HUES6 (cell line): Measurements from ENCODE around the gene CNTN2.

Source experiments
- H3K27ac ChIP-seq: 2 replicates; pipeline ENCODE4 v1.7.0; 2013; ENCODE audit warnings: low read depth, mild to moderate bottlenecking, low read length, inconsistent platforms
- H3K27me3 ChIP-seq: 2 replicates; pipeline ENCODE4 v1.6.1; 2013; ENCODE audit warnings: low read length; ENCODE audit not compliant: control insufficient read depth, insufficient read depth
- H3K36me3 ChIP-seq: 2 replicates; pipeline ENCODE4 v1.6.1; 2013; ENCODE audit warnings: low read length; ENCODE audit not compliant: control insufficient read depth, insufficient read depth
- H3K4me1 ChIP-seq: 2 replicates; pipeline ENCODE4 v1.6.1; 2013; ENCODE audit warnings: low read length; ENCODE audit not compliant: control insufficient read depth, insufficient read depth
- H3K4me3 ChIP-seq: 2 replicates; pipeline ENCODE4 v1.5.1; 2013; ENCODE audit warnings: low read depth, low read length
- H3K9ac ChIP-seq: one replicate; pipeline ENCODE4 v1.6.1; 2013; ENCODE audit warnings: mild to moderate bottlenecking, low read length
- H3K9me3 ChIP-seq: 2 replicates; pipeline ENCODE4 v1.6.1; 2013; ENCODE audit warnings: low read depth, low read length; ENCODE audit not compliant: control insufficient read depth, insufficient read depth

Gene CNTN2

DNA sequence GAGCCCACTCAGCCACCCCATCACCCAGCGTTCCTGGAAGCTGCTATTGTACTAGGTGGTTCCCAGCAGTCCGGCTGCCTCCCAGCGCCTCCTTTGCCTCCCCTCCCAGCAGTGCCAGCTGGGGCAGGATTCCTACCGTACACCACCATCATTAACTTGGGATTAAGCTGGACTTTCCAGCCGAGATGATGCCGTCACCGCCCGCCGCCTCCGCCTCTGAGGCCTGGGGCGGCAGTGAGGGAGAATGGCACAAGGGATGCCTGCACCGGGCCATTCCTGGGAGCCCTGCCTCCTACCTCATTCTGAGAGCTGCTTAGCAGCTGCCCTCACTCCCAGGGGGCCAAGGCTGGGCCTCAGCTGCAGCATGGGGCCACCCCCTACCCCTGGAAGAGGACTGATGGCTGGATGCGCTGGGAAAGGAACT lies 13.2 kb downstream of the CNTN2 start:
- H3K27me3 ChIP-seq, result peaks cover 18% of the 10 kb centered on the region; the same call in 1 of the 2 replicates

DNA sequence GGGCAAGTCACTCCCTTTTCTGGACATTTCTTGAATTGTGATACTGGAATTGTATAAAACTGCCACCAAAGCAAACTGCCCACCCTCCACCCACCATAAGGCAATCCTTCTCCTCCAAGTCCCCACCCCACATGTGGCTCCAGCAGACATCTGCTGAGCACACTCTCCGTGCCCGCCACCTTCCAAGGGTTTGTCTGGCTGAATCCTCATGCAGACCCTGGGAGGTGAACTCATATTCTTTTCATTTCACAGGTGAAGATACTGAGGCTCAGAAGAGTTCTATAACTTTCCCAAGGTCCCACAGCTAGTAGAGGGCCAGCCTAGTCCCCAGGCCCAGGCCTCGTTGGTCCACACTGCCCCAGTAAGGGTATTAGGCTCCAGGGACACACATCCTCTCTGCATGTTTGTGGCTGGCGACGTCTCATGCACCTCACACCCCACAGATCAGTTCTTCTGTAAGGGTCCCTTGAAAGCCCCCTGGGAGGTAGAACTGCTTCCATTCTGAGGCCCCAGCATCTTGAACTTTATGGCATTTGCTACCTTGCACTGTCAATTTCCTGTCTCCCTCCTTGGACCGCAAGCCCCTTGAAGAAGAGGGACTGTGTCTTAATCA lies 14.1 kb downstream of the CNTN2 start:
- H3K27me3 ChIP-seq, result peaks cover 16% of the 10 kb centered on the region; the same call in 1 of the 2 replicates
- peaks cover 4% of the 10 kb centered on the region; the same call in 1 of the 2 replicates for H3K4me1 ChIP-seq
- no peak overlapping the region for H3K9ac ChIP-seq
- H3K27ac ChIP-seq, result no peak overlapping the region
- no peaks in the 10 kb centered on the region for H3K9me3 ChIP-seq
- H3K4me3 ChIP-seq, result no peak overlapping the region
- no peaks in the 10 kb centered on the region for H3K36me3 ChIP-seq

More for the DNA sequence above, 13.2 kb downstream of the CNTN2 start:
- Histone ChIP-seq H3K9ac (no peak overlapping the region), H3K9me3 (no peaks in the 10 kb centered on the region), H3K27ac (no peak overlapping the region), H3K36me3 (no peaks in the 10 kb centered on the region), H3K4me3 (no peak overlapping the region), H3K4me1 (no peaks in the 10 kb centered on the region)

DNA sequence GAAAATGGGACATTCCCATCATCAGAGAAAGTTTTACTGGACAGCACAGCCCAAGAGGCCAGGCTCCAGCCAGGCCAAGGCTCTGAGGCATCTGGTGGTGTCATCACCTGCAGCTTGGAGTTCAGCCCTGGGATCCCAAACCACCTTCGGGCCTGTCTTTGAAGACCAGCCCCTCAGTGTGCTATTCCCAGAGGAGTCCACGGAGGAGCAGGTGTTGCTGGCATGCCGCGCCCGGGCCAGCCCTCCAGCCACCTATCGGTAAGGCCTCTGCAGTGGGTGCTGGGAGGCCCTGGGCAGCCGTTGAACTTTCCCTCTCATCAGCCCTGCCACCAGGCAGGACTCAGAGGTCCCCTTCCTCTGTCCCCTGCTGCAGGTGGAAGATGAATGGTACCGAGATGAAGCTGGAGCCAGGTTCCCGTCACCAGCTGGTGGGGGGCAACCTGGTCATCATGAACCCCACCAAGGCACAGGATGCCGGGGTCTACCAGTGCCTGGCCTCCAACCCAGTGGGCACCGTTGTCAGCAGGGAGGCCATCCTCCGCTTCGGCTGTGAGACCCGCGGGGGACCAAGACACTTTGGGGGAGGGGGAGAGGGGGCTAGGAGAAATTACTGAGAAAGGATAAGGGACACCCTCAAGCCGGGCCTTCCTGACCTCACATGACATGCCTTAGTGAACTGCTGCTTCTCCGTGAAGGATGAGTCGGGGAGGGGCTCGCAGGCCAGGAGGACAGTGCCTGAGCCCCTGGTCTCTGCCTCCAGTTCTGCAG lies 15.0 kb downstream of the CNTN2 start:
- Histone ChIP-seq H3K4me3 (no peak overlapping the region), H3K36me3 (no peaks in the 10 kb centered on the region), H3K27me3 (peaks cover 16% of the 10 kb centered on the region; the same call in 1 of the 2 replicates), H3K27ac (no peak overlapping the region), H3K9me3 (no peaks in the 10 kb centered on the region), H3K4me1 (peaks cover 4% of the 10 kb centered on the region; the same call in 1 of the 2 replicates), H3K9ac (no peak overlapping the region)

- Histone ChIP-seq H3K4me3 (no peak overlapping the region), H3K9me3 (no peaks in the 10 kb centered on the region), H3K27me3 (peaks cover 16% of the 10 kb centered on the region; the same call in 1 of the 2 replicates)
Measured at GRCh38 chr1:205058853-205059252, 15.8 kb downstream of the CNTN2 start.

GRCh38 chr1:205059660-205060059 lies 16.6 kb downstream of the CNTN2 start:
- Histone ChIP-seq H3K27me3 (peaks cover 14% of the 10 kb centered on the region; the same call in 1 of the 2 replicates), H3K4me1 (peaks cover 4% of the 10 kb centered on the region; the same call in 1 of the 2 replicates), H3K36me3 (no peaks in the 10 kb centered on the region), H3K4me3 (no peak overlapping the region), H3K27ac (no peak overlapping the region), H3K9ac (no peak overlapping the region), H3K9me3 (no peaks in the 10 kb centered on the region)

More at GRCh38 chr1:205058853-205059252, 15.8 kb downstream of the CNTN2 start:
- H3K4me1 ChIP-seq, result peaks cover 4% of the 10 kb centered on the region; the same call in 1 of the 2 replicates
- no peaks in the 10 kb centered on the region for H3K36me3 ChIP-seq
- H3K9ac ChIP-seq, result no peak overlapping the region
- no peak overlapping the region for H3K27ac ChIP-seq

GRCh38 chr1:205060746-205061145 lies 17.7 kb downstream of the CNTN2 start:
- Histone ChIP-seq H3K9ac (no peak overlapping the region), H3K27ac (no peak overlapping the region), H3K27me3 (peaks cover 8% of the 10 kb centered on the region; the same call in 1 of the 2 replicates), H3K36me3 (no peaks in the 10 kb centered on the region), H3K9me3 (no peaks in the 10 kb centered on the region), H3K4me3 (no peak overlapping the region), H3K4me1 (peaks cover 4% of the 10 kb centered on the region; the same call in 1 of the 2 replicates)

DNA sequence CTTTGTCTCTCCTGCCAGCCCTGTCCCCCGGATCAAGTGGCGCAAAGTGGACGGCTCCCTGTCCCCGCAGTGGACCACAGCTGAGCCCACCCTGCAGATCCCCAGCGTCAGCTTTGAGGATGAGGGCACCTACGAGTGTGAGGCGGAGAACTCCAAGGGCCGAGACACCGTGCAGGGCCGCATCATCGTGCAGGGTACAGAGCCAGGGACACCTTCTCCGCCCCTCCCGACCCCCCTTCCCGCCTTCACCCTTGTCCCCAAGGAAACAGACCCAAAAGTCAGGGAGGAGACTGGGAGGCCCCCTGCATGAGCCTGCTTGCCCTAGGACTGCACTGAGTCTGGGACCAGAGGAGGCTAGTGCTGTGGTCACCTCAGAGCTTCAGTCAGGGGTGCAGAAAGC lies 18.2 kb downstream of the CNTN2 start:
- no peak overlapping the region for H3K27ac ChIP-seq
- H3K36me3 ChIP-seq, result no peaks in the 10 kb centered on the region
- no peak overlapping the region for H3K4me3 ChIP-seq
- H3K9me3 ChIP-seq, result no peaks in the 10 kb centered on the region
- peaks cover 4% of the 10 kb centered on the region; the same call in 1 of the 2 replicates for H3K4me1 ChIP-seq
- H3K9ac ChIP-seq, result no peak overlapping the region
- H3K27me3 ChIP-seq, result peaks cover 8% of the 10 kb centered on the region; the same call in 1 of the 2 replicates

GRCh38 chr1:205061665-205062069 lies 18.7 kb downstream of the CNTN2 start:
- Histone ChIP-seq H3K4me3 (no peak overlapping the region), H3K9ac (no peak overlapping the region), H3K4me1 (peaks cover 4% of the 10 kb centered on the region; the same call in 1 of the 2 replicates), H3K27ac (no peak overlapping the region), H3K9me3 (no peaks in the 10 kb centered on the region), H3K36me3 (no peaks in the 10 kb centered on the region), H3K27me3 (peaks cover 5% of the 10 kb centered on the region; the same call in 1 of the 2 replicates)

- Histone ChIP-seq H3K9ac (no peak overlapping the region), H3K4me3 (no peak overlapping the region), H3K27ac (no peak overlapping the region), H3K9me3 (no peaks in the 10 kb centered on the region), H3K4me1 (peaks cover 4% of the 10 kb centered on the region; the same call in 1 of the 2 replicates), H3K27me3 (peaks cover 3% of the 10 kb centered on the region; the same call in 1 of the 2 replicates), H3K36me3 (no peaks in the 10 kb centered on the region)
Measured at GRCh38 chr1:205062319-205062718, 19.3 kb downstream of the CNTN2 start.

DNA sequence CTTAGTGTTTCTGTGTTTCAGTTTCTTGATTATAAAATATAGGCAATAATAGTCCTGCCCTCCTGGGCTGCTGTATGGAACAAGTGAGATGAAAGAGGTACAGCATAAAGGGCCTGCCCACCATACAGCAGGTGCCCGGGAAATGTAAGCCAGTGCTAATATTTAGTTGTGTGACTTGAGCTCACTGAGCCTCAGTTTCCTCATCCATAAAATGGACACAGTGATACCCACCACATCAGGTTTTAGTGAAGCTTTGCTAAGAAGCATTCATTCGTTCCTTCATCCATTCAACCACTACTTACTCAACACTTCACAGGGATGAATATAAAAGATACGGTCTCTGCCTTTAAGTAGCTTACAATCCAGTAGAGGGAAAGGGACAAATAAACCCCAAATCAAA lies 19.9 kb downstream of the CNTN2 start:
- H3K9me3 ChIP-seq, result no peaks in the 10 kb centered on the region
- no peak overlapping the region for H3K9ac ChIP-seq
- peaks cover 4% of the 10 kb centered on the region; the same call in 1 of the 2 replicates for H3K4me1 ChIP-seq
- no peaks in the 10 kb centered on the region for H3K36me3 ChIP-seq
- H3K27ac ChIP-seq, result no peak overlapping the region
- no peak overlapping the region for H3K4me3 ChIP-seq
- peaks cover 3% of the 10 kb centered on the region; the same call in 1 of the 2 replicates for H3K27me3 ChIP-seq

- peaks cover 3% of the 10 kb centered on the region; the same call in 1 of the 2 replicates for H3K27me3 ChIP-seq
- peaks cover 4% of the 10 kb centered on the region; the same call in 1 of the 2 replicates for H3K4me1 ChIP-seq
- H3K9ac ChIP-seq, result no peak overlapping the region
- H3K27ac ChIP-seq, result no peak overlapping the region
- H3K9me3 ChIP-seq, result no peaks in the 10 kb centered on the region
- no peak overlapping the region for H3K4me3 ChIP-seq
- H3K36me3 ChIP-seq, result no peaks in the 10 kb centered on the region
Measured at GRCh38 chr1:205064301-205064700, 21.3 kb downstream of the CNTN2 start.
